Bronchial epithelial cell (primary cell): ENCODE measurements around the gene RTEL1. TPM values are rescaled to one million over a fixed set of nuclear protein-coding genes. Genes with fewer than 3 reads are reported as not detected.

ENCODE experiments used
- DNase-seq: peaks from one replicate; pipeline ENCODE4 v3.0.0-alpha.2; 2010; ENCODE audit warnings: low read depth
- FAIRE-seq: peaks from 2 replicates; lab custom pipeline; 2011; peaks lifted over from hg19 to GRCh38; lab: Jason Lieb, UNC
- H3K27me3 ChIP-seq: 2 replicates; pipeline ENCODE4 v1.5.1; 2011; ENCODE audit warnings: low read length; ENCODE audit not compliant: control insufficient read depth, insufficient read depth
- H3K36me3 ChIP-seq: 2 replicates; pipeline ENCODE4 v1.5.1; 2011; ENCODE audit warnings: low read length; ENCODE audit not compliant: control insufficient read depth, insufficient read depth
- H3K4me3 ChIP-seq: 2 replicates; pipeline ENCODE4 v1.5.1; 2011; ENCODE audit warnings: mild to moderate bottlenecking, low read depth, low read length, control low read depth
- total RNA-seq: library from RNA; depleted of rRNA; stranded (reverse); fragments of >200 nt; gene quantifications from 2 replicates; pipeline ENCODE4 v1.2.1, GENCODE V29; 2014
- TF ChIP-seq, protein P1 (sequence below): IDR thresholded peaks from 2 replicates; pipeline ENCODE4 v1.5.1; 2011; ENCODE audit warnings: mild to moderate bottlenecking, moderate library complexity, low read length, control low read depth, inconsistent platforms; ENCODE audit not compliant: insufficient read depth, severe bottlenecking

RTEL1 gene
- total RNA-seq, 1 donor from 2014 or later, result 4.5 TPM

DNA sequence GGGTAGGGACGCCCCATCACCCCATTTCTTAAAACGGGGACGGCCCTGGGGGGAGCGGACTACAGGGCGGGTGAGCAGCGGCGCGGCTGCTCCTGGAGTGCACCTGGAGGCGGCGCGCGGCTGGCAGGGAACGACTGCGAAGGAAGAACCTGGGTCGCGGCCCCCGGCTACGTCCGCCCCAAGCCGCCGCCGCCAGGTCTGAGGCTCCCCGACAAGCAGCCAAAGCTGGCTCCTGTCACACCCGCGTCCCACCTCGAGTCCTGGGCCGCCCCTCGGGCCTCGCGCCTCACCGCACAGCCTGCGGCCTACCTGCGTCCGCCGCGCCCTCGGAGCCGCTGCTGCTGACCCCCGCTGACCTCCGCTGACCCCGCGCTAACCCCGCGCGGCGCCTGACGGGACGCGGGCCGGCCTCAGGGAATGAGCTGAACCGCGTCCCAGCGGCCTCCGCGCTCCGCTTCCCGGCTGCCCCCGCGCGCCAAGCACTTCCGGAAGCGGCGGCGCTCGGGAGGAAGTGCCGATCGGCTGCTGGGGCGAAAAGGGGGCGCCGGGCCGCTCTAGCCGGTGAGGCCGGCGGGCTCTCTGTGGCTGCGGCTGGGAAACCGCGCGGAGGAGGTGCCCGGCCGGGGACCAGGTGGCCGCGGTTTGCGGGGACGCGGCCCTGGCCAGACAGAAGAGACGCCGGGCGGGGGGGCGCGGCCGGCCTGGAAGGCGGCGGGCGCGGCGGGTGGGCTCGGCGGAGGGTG, 49.6 kb downstream of the RTEL1 start, which contains the start of the genes ARFRP1 and ZGPAT:
TSS of gene ARFRP1 (minus strand) at position 419 of the 743 bp plus-strand sequence. CDS start 885 bp downstream, outside the sequence.
TSS of gene ZGPAT (plus strand) at position 482 of the 743 bp plus-strand sequence. CDS start 542 bp downstream, outside the sequence.
- DNase-seq (peak; percentile 44), FAIRE-seq (no peak)
- Histone ChIP-seq H3K27me3 (no peaks in the 10 kb centered on the region), H3K36me3 (peaks cover 32% of the 10 kb centered on the region), H3K4me3 (peak within 1 kb of the TSS; percentile 77)
- TF ChIP-seq, protein P1, sequence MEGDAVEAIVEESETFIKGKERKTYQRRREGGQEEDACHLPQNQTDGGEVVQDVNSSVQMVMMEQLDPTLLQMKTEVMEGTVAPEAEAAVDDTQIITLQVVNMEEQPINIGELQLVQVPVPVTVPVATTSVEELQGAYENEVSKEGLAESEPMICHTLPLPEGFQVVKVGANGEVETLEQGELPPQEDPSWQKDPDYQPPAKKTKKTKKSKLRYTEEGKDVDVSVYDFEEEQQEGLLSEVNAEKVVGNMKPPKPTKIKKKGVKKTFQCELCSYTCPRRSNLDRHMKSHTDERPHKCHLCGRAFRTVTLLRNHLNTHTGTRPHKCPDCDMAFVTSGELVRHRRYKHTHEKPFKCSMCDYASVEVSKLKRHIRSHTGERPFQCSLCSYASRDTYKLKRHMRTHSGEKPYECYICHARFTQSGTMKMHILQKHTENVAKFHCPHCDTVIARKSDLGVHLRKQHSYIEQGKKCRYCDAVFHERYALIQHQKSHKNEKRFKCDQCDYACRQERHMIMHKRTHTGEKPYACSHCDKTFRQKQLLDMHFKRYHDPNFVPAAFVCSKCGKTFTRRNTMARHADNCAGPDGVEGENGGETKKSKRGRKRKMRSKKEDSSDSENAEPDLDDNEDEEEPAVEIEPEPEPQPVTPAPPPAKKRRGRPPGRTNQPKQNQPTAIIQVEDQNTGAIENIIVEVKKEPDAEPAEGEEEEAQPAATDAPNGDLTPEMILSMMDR, result no peak

DNA sequence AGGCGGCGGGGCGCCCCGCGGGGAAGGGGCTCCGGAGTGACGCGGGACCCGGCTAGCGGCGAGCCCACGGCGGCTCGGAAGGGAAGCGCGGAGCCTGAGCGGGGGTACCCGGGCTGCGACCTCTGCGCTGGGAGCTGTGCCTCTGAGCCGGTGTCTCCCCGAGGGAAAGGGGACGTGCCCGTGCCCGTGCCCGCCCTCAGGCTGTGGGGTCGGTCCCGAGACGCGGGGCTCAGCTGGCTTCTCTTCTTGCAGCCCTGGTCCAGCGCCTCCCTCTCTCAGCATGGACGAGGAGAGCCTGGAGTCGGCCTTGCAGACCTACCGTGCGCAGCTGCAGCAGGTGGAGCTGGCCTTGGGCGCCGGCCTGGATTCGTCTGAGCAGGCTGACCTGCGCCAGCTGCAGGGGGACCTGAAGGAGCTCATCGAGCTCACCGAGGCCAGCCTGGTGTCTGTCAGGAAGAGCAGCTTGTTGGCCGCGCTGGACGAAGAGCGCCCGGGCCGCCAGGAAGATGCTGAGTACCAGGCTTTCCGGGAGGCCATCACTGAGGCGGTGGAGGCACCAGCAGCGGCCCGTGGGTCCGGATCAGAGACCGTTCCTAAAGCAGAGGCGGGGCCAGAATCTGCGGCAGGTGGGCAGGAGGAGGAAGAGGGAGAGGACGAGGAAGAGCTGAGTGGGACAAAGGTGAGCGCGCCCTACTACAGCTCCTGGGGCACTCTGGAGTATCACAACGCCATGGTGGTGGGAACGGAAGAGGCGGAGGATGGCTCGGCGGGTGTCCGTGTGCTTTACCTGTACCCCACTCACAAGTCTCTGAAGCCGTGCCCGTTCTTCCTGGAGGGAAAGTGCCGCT, 50.4 kb downstream of the RTEL1 start:
- no peak for DNase-seq
- peak overlapping the region; percentile 77 for H3K4me3 ChIP-seq
- TF ChIP-seq, protein P1, result no peak
- H3K36me3 ChIP-seq, result peaks cover 32% of the 10 kb centered on the region
- H3K27me3 ChIP-seq, result no peaks in the 10 kb centered on the region
- FAIRE-seq, result no peak

- Histone ChIP-seq H3K27me3 (no peaks in the 10 kb centered on the region), H3K4me3 (no peak overlapping the region), H3K36me3 (peaks cover 30% of the 10 kb centered on the region)
- FAIRE-seq, result no peak
- no peak for DNase-seq
- TF ChIP-seq, protein P1, result no peak
These were observed 51.0 kb downstream of the RTEL1 start for GRCh38 chr20:63709149-63709527.

DNA sequence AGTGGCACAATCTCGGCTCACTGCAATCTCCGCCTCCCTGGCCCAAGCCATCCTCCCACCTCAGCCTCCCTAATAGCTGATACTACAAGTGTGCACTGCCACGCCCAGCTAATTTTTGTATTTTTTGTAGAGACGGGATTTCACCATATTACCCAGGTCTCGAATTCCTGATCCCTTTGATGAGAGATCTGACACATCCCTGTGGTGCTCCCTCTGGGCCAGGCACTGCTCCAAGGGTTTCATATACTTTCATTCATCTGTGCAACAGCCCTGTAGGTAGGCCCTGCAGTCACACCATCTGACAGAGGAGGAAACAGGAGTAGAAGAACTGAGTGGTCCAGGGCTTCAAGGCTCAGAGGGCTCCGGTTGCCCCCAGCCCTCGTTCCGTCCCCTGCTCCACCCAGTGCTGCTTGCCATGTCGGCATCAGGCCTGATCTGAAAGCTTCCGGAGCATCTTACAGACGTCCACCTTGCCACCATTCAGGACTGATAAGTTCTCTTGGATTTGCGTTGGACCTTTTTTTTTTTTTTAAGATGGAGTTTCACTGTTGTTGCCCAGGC, 53.1 kb downstream of the RTEL1 start:
- FAIRE-seq, result no peak

DNA sequence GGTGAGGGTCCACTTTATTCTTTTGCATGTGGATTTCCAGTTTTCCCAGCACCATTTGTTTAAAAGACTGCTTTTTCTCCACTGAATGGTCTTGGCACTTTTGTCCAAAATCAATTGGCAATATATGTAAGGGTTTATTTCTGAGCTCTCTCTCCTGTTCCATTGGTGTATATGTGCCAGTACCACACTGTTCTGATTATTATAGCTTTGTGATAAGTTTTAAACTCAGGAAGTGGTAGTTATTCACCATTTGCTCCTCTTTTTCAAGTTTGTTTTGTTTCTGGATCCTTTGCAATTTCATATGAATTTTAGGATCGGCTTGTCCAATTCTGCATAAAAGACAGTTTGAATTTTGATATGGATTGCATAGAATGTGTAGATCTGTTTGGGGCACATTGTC, 54.1 kb downstream of the RTEL1 start:
- TF ChIP-seq, protein P1, result no peak
- DNase-seq (no peak), FAIRE-seq (no peak)
- Histone ChIP-seq H3K27me3 (no peaks in the 10 kb centered on the region), H3K4me3 (no peak overlapping the region), H3K36me3 (peaks cover 15% of the 10 kb centered on the region)

More for the DNA sequence above, 53.1 kb downstream of the RTEL1 start:
- peaks cover 20% of the 10 kb centered on the region for H3K36me3 ChIP-seq
- DNase-seq, result no peak
- H3K4me3 ChIP-seq, result no peak overlapping the region
- H3K27me3 ChIP-seq, result no peaks in the 10 kb centered on the region
- TF ChIP-seq, protein P1, result no peak
